Activated naive CD4-positive, alpha-beta T cell treated with anti-CD3 and anti-CD28 coated beads, Interleukin-2, amount 10 ng/mL, durations not matched to agents 7 days and 5 days (primary cell): ENCODE measurements around the gene ATF6.
A peak's percentile ranks its signal among the peaks of the same experiment; 100 is the strongest.
"Not testable (repeated sequence)": the region's sequence is repeated elsewhere in the genome, so short reads cannot be mapped to it uniquely, and the experiment has no call there.

Experiments
- CTCF ChIA-PET: fragments of 350-600 bp; sonication (Branson Sonifier 250); formaldehyde crosslinking; loops from one replicate; lab custom pipeline; 2021; ENCODE audit warnings: antibody characterized with exemption; lab: Charles Lee
- DNase-seq: peaks from one replicate; pipeline ENCODE4 v3.0.0-alpha.2; 2020
- H3K27ac Mint-ChIP-seq: one replicate; pipeline ENCODE4 v1.8.0; 2021; ENCODE audit warnings: mild to moderate bottlenecking, moderate library complexity, mixed read lengths
- H3K27me3 Mint-ChIP-seq: one replicate; pipeline ENCODE4 v1.8.0; 2021; ENCODE audit warnings: mild to moderate bottlenecking, mixed read lengths
- H3K36me3 Mint-ChIP-seq: one replicate; pipeline ENCODE4 v1.8.0; 2021; ENCODE audit warnings: mixed read lengths
- H3K4me1 Mint-ChIP-seq: one replicate; pipeline ENCODE4 v1.8.0; 2021; ENCODE audit warnings: mixed read lengths
- H3K4me3 Mint-ChIP-seq: one replicate; pipeline ENCODE4 v1.8.0; 2021; ENCODE audit warnings: mild to moderate bottlenecking, moderate library complexity, mixed read lengths
- H3K9me3 Mint-ChIP-seq: one replicate; pipeline ENCODE4 v1.8.0; 2021; ENCODE audit warnings: mixed read lengths

ATF6 gene

GRCh38 chr1:161809656-161810055, 43.5 kb downstream of the ATF6 start:
- CTCF ChIA-PET, result interaction anchor here (1.1 kb wide), 1 partner anchor 228 kb away, joined by 3 read pairs; no protein-coding TSS in a partner anchor
- not testable (repeated sequence) for DNase-seq, H3K4me1 Mint-ChIP-seq, H3K27ac Mint-ChIP-seq, H3K4me3 Mint-ChIP-seq, H3K27me3 Mint-ChIP-seq
- H3K9me3 Mint-ChIP-seq, result peaks cover 16% of the 10 kb centered on the region
- H3K36me3 Mint-ChIP-seq, result peaks cover 52% of the 10 kb centered on the region

GRCh38 chr1:161810780-161811179, 44.7 kb downstream of the ATF6 start:
- H3K9me3 Mint-ChIP-seq, result peaks cover 16% of the 10 kb centered on the region
- CTCF ChIA-PET, result interaction anchor here (1.1 kb wide), 1 partner anchor 227 kb away, joined by 3 read pairs; no protein-coding TSS in a partner anchor
- H3K27ac Mint-ChIP-seq, result no peak overlapping the region
- no peaks in the 10 kb centered on the region for H3K27me3 Mint-ChIP-seq
- DNase-seq, result no peak
- no peak overlapping the region for H3K4me3 Mint-ChIP-seq
- no peaks in the 10 kb centered on the region for H3K4me1 Mint-ChIP-seq
- H3K36me3 Mint-ChIP-seq, result peaks cover 52% of the 10 kb centered on the region

GRCh38 chr1:161816201-161816600, 50.1 kb downstream of the ATF6 start:
- peaks cover 36% of the 10 kb centered on the region for H3K36me3 Mint-ChIP-seq
- peak overlapping the region; percentile 43 for H3K27ac Mint-ChIP-seq
- no peaks in the 10 kb centered on the region for H3K9me3 Mint-ChIP-seq
- CTCF ChIA-PET, result no interaction called here
- no peaks in the 10 kb centered on the region for H3K27me3 Mint-ChIP-seq
- no peaks in the 10 kb centered on the region for H3K4me1 Mint-ChIP-seq
- no peak for DNase-seq
- H3K4me3 Mint-ChIP-seq, result no peak overlapping the region

GRCh38 chr1:161817176-161817730, 51.1 kb downstream of the ATF6 start:
- Mint-ChIP-seq H3K9me3 (no peaks in the 10 kb centered on the region), H3K4me1 (no peaks in the 10 kb centered on the region), H3K27me3 (no peaks in the 10 kb centered on the region), H3K36me3 (peaks cover 37% of the 10 kb centered on the region), H3K27ac (no peak overlapping the region), H3K4me3 (no peak overlapping the region)
- CTCF ChIA-PET, result no interaction called here
- no peak for DNase-seq

GRCh38 chr1:161820914-161821313, 54.8 kb downstream of the ATF6 start:
- no peaks in the 10 kb centered on the region for H3K4me1 Mint-ChIP-seq
- H3K27me3 Mint-ChIP-seq, result no peaks in the 10 kb centered on the region
- no peak overlapping the region for H3K4me3 Mint-ChIP-seq
- H3K36me3 Mint-ChIP-seq, result peaks cover 45% of the 10 kb centered on the region
- CTCF ChIA-PET, result interaction anchor here (1.0 kb wide), 1 partner anchor 216 kb away, joined by 3 read pairs; no protein-coding TSS in a partner anchor
- no peak overlapping the region for H3K27ac Mint-ChIP-seq
- DNase-seq, result no peak
- H3K9me3 Mint-ChIP-seq, result no peaks in the 10 kb centered on the region

GRCh38 chr1:161824618-161825017, 58.5 kb downstream of the ATF6 start:
- no peaks in the 10 kb centered on the region for H3K4me1 Mint-ChIP-seq
- CTCF ChIA-PET, result interaction anchor here (1.3 to 1.9 kb wide), 2 partner anchors 33 to 212 kb away, joined by 3 to 6 read pairs; no protein-coding TSS in a partner anchor
- peaks cover 61% of the 10 kb centered on the region for H3K36me3 Mint-ChIP-seq
- no peak overlapping the region for H3K4me3 Mint-ChIP-seq
- no peak overlapping the region for H3K27ac Mint-ChIP-seq
- DNase-seq, result no peak
- peaks cover 4% of the 10 kb centered on the region for H3K9me3 Mint-ChIP-seq
- H3K27me3 Mint-ChIP-seq, result no peaks in the 10 kb centered on the region

GRCh38 chr1:161825831-161826230, 59.7 kb downstream of the ATF6 start:
- no peaks in the 10 kb centered on the region for H3K27me3 Mint-ChIP-seq
- DNase-seq, result no peak
- CTCF ChIA-PET, result interaction anchor here (0.7 to 1.9 kb wide), 3 partner anchors 34 to 728 kb away, joined by 3 to 6 read pairs (median 4); no protein-coding TSS in a partner anchor
- H3K4me3 Mint-ChIP-seq, result no peak overlapping the region
- H3K9me3 Mint-ChIP-seq, result peaks cover 4% of the 10 kb centered on the region
- no peak overlapping the region for H3K27ac Mint-ChIP-seq
- peaks cover 2% of the 10 kb centered on the region for H3K4me1 Mint-ChIP-seq
- H3K36me3 Mint-ChIP-seq, result peaks cover 63% of the 10 kb centered on the region

GRCh38 chr1:161826478-161826877, 60.4 kb downstream of the ATF6 start:
- no peak overlapping the region for H3K27ac Mint-ChIP-seq
- peaks cover 64% of the 10 kb centered on the region for H3K36me3 Mint-ChIP-seq
- H3K9me3 Mint-ChIP-seq, result peaks cover 4% of the 10 kb centered on the region
- peaks cover 3% of the 10 kb centered on the region for H3K4me1 Mint-ChIP-seq
- CTCF ChIA-PET, result interaction anchor here (0.7 to 1.9 kb wide), 3 partner anchors 35 to 729 kb away, joined by 3 to 6 read pairs (median 4); no protein-coding TSS in a partner anchor
- no peaks in the 10 kb centered on the region for H3K27me3 Mint-ChIP-seq
- no peak overlapping the region for H3K4me3 Mint-ChIP-seq
- no peak for DNase-seq

GRCh38 chr1:161827786-161828185, 61.7 kb downstream of the ATF6 start:
- H3K9me3 Mint-ChIP-seq, result peaks cover 4% of the 10 kb centered on the region
- DNase-seq, result no peak
- H3K36me3 Mint-ChIP-seq, result peaks cover 59% of the 10 kb centered on the region
- H3K4me1 Mint-ChIP-seq, result peaks cover 9% of the 10 kb centered on the region
- no peaks in the 10 kb centered on the region for H3K27me3 Mint-ChIP-seq
- H3K27ac Mint-ChIP-seq, result no peak overlapping the region
- no peak overlapping the region for H3K4me3 Mint-ChIP-seq
- CTCF ChIA-PET, result no interaction called here

- H3K36me3 Mint-ChIP-seq, result peaks cover 39% of the 10 kb centered on the region
- H3K27ac Mint-ChIP-seq, H3K4me1 Mint-ChIP-seq, H3K4me3 Mint-ChIP-seq, CTCF ChIA-PET, H3K9me3 Mint-ChIP-seq, H3K27me3 Mint-ChIP-seq: not testable (repeated sequence)
- peak; percentile 26 for DNase-seq
These were observed 66.3 kb downstream of the ATF6 start for GRCh38 chr1:161832299-161832907.

GRCh38 chr1:161834967-161835550, 68.9 kb downstream of the ATF6 start:
- Mint-ChIP-seq H3K27ac (no peak overlapping the region), H3K36me3 (peaks cover 34% of the 10 kb centered on the region), H3K4me3 (no peak overlapping the region), H3K27me3 (no peaks in the 10 kb centered on the region), H3K4me1 (peaks cover 9% of the 10 kb centered on the region), H3K9me3 (peaks cover 1% of the 10 kb centered on the region)
- CTCF ChIA-PET, result no interaction called here
- no peak for DNase-seq

- Mint-ChIP-seq H3K4me1 (peaks cover 7% of the 10 kb centered on the region), H3K36me3 (peaks cover 31% of the 10 kb centered on the region), H3K4me3 (no peak overlapping the region), H3K27ac (no peak overlapping the region), H3K27me3 (no peaks in the 10 kb centered on the region), H3K9me3 (peaks cover 1% of the 10 kb centered on the region)
- no peak for DNase-seq
- CTCF ChIA-PET, result interaction anchor here (0.6 kb wide), 1 partner anchor 201 kb away, joined by 4 read pairs; no protein-coding TSS in a partner anchor
These were observed 69.9 kb downstream of the ATF6 start for GRCh38 chr1:161836018-161836417.

GRCh38 chr1:161838362-161838761, 72.2 kb downstream of the ATF6 start:
- Mint-ChIP-seq H3K27ac (no peak overlapping the region), H3K4me3 (no peak overlapping the region), H3K36me3 (peaks cover 37% of the 10 kb centered on the region), H3K4me1 (no peaks in the 10 kb centered on the region), H3K27me3 (no peaks in the 10 kb centered on the region), H3K9me3 (peaks cover 1% of the 10 kb centered on the region)
- no peak for DNase-seq
- CTCF ChIA-PET, result interaction anchor here (1.3 kb wide), 1 partner anchor 198 kb away, joined by 3 read pairs; no protein-coding TSS in a partner anchor

GRCh38 chr1:161838885-161839284, 72.8 kb downstream of the ATF6 start:
- no peaks in the 10 kb centered on the region for H3K9me3 Mint-ChIP-seq
- DNase-seq, result no peak
- H3K27me3 Mint-ChIP-seq, result no peaks in the 10 kb centered on the region
- H3K27ac Mint-ChIP-seq, result no peak overlapping the region
- peaks cover 41% of the 10 kb centered on the region for H3K36me3 Mint-ChIP-seq
- CTCF ChIA-PET, result no interaction called here
- H3K4me1 Mint-ChIP-seq, result no peaks in the 10 kb centered on the region
- no peak overlapping the region for H3K4me3 Mint-ChIP-seq
